Activated naive CD8-positive, alpha-beta T cell treated with anti-CD3 and anti-CD28 coated beads for 36 hours (primary cell): Measurements from ENCODE around the gene OPALIN. TPM values are rescaled to one million over a fixed set of nuclear protein-coding genes. Genes with fewer than 3 reads are reported as not detected.

Source experiments
- DNase-seq: peaks from one replicate; pipeline ENCODE4 v3.0.0; 2021
- H3K27ac Mint-ChIP-seq: one replicate; pipeline ENCODE4 v1.8.0; 2022; ENCODE audit warnings: mild to moderate bottlenecking, moderate library complexity, mixed read lengths
- H3K27me3 Mint-ChIP-seq: one replicate; pipeline ENCODE4 v1.8.0; 2022; ENCODE audit warnings: mild to moderate bottlenecking, mixed read lengths
- H3K36me3 Mint-ChIP-seq: one replicate; pipeline ENCODE4 v1.8.0; 2021; ENCODE audit warnings: mild to moderate bottlenecking, mixed read lengths
- H3K4me1 Mint-ChIP-seq: one replicate; pipeline ENCODE4 v1.8.0; 2021; ENCODE audit warnings: mixed read lengths
- H3K4me3 Mint-ChIP-seq: one replicate; pipeline ENCODE4 v1.8.0; 2022; ENCODE audit warnings: mild to moderate bottlenecking, moderate library complexity, mixed read lengths
- H3K9me3 Mint-ChIP-seq: one replicate; pipeline ENCODE4 v1.8.0; 2022; ENCODE audit warnings: mixed read lengths
- total RNA-seq, 2 experiments: library from RNA; stranded (reverse); gene quantifications; one replicate each; pipeline ENCODE4 v1.2.3, GENCODE V29; 2021

The OPALIN gene
- total RNA-seq = not detected

DNA sequence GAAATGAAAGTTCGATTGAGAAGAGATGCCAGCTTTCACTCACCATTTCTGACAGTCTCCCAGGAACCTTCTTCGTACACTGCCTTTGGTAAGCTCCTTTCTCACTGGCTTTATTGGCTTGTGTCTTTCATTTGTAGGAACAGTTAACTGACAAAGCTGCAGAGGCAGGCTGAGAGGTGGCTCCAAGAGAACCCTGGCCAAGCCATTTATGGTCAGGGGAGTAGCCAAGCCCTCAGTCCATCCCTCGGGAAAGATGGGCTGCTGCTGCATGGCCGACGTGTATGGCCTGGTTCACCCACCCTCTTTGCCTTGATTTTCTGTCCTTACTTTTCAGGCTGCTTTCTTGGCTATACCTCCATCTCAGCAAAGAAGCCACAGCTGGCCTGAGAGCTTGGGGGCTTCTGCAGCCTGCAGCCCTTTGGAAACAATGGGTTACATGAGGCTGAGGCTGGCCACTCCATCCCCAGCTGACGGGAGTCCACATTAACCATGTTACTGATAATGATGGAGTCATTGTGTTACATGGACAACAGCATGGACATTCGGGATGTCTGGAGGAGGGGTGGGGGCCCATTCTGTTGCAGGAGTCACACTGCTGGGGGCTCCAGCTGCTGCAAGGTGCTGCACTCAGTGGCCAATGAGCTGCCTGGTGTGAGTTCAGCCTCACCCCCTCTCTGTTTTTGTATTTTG is at the start of gene OPALIN:
Gene OPALIN (minus strand): TSS at position 152 of the 690 bp plus-strand sequence. CDS start 106 bp downstream, at position 46.
- peaks cover 11% of the 10 kb centered on the region for H3K27me3 Mint-ChIP-seq
- H3K36me3 Mint-ChIP-seq = no peaks in the 10 kb centered on the region
- DNase-seq = no peak
- H3K27ac Mint-ChIP-seq = no peak within 1 kb of the TSS
- no peaks in the 10 kb centered on the region for H3K9me3 Mint-ChIP-seq
- H3K4me3 Mint-ChIP-seq = no peak within 1 kb of the TSS
- H3K4me1 Mint-ChIP-seq = no peaks in the 10 kb centered on the region

- H3K4me3 Mint-ChIP-seq = no peak overlapping the region
- H3K27ac Mint-ChIP-seq = no peak overlapping the region
- H3K4me1 Mint-ChIP-seq = no peaks in the 10 kb centered on the region
- DNase-seq = no peak
- H3K27me3 Mint-ChIP-seq = peaks cover 30% of the 10 kb centered on the region
- no peaks in the 10 kb centered on the region for H3K36me3 Mint-ChIP-seq
- H3K9me3 Mint-ChIP-seq = no peaks in the 10 kb centered on the region
These were observed 49.4 kb upstream of the OPALIN start for GRCh38 chr10:96408201-96408600.

DNA sequence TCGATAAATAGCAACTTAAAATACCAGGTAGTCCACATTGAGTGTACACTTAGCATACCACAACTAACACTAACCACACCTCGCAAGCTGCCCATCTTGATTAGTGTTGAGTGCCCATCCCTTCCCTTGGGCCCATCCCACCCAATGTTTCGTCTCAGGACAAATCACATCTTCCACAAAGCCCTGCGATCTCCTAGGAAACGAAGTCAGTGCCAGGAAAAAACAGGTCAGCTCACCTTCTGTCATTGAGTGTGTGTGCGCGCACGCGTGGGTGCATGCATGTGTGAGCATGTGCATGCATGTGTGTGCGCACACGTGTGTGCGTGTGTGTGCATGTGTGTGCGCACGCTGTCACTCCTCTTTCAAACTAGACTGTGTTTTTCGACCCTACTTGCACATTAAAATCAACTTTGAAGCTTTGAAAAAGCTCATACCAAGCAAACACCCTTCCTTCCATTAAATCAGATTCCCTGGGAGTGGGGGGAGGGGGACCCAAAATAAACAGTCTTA is 48.8 kb upstream of the OPALIN start:
- Mint-ChIP-seq H3K4me3 (no peak overlapping the region), H3K27me3 (peaks cover 28% of the 10 kb centered on the region), H3K27ac (no peak overlapping the region), H3K9me3 (no peaks in the 10 kb centered on the region), H3K4me1 (no peaks in the 10 kb centered on the region), H3K36me3 (no peaks in the 10 kb centered on the region)
- no peak for DNase-seq

GRCh38 chr10:96406091-96406490 is 47.3 kb upstream of the OPALIN start:
- no peak for DNase-seq
- Mint-ChIP-seq H3K36me3 (no peaks in the 10 kb centered on the region), H3K4me3 (no peak overlapping the region), H3K4me1 (no peaks in the 10 kb centered on the region), H3K27me3 (peaks cover 30% of the 10 kb centered on the region), H3K27ac (no peak overlapping the region), H3K9me3 (no peaks in the 10 kb centered on the region)

DNA sequence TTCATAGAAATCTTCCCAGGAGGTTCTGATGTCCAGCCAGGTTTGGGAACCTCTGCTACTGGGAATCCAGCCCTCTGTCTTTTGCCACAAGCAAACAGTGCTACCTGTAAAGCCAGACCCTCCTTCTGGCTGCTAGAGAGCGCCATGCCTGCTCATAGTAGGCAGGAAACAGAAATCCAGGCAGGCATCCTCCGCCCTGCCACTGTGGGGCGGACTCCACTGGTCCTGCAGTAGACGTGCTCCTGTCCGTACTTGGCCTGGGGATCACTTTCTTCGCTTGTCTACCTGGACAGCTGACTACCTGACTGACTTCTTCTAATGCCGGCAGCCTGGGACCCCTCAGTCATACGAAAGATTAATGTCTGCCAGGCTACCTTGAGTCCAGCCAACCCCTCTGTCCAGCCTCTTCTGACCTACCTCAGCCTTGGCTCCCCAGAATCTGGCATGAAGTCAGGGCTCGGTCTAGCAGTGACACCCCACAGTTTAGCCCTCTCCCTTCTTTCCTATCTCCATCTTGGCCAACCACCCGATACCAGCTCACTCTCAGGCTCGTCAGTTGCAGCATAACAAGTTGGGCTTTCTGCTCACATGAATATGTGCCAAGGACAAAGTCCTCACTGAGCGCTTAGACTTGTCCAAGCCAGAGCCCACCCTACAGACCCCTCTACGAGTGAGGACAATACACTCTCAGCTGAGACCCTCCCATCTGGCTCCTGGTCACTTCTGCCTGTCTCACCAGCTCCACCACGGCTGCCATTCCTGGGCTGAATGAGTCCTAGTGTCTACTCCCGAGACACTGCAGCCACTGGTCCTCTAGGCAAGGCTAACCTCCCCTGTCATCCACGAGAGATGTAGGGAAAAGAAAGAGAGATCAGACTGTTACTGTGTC is 43.9 kb upstream of the OPALIN start:
- Mint-ChIP-seq H3K9me3 (no peaks in the 10 kb centered on the region), H3K27ac (no peak overlapping the region), H3K4me3 (no peak overlapping the region), H3K36me3 (no peaks in the 10 kb centered on the region), H3K27me3 (peaks cover 43% of the 10 kb centered on the region), H3K4me1 (no peaks in the 10 kb centered on the region)
- DNase-seq = no peak

DNA sequence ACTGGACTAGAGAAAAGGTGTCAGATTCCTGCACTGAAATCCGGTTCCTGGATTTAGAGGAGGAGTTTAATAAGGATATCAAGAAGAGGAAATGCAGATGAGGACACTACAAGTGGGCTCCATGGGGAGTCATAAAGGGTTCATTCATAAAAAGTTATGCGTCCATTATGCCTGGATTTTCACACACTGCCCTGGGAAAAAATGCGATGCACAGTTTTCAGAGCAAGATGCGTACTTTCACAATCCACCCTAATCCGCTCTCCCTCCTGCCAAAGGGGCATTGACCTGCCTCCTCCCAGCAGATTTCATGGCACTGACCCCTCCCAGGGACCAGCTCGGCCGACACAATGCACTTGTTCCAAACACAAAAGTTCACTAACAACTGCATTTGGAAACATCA is 42.2 kb upstream of the OPALIN start:
- DNase-seq = no peak
- no peaks in the 10 kb centered on the region for H3K9me3 Mint-ChIP-seq
- H3K27ac Mint-ChIP-seq = no peak overlapping the region
- peaks cover 45% of the 10 kb centered on the region for H3K27me3 Mint-ChIP-seq
- H3K4me1 Mint-ChIP-seq = no peaks in the 10 kb centered on the region
- no peaks in the 10 kb centered on the region for H3K36me3 Mint-ChIP-seq
- no peak overlapping the region for H3K4me3 Mint-ChIP-seq

GRCh38 chr10:96400465-96400864 is 41.7 kb upstream of the OPALIN start:
- Mint-ChIP-seq H3K9me3 (no peaks in the 10 kb centered on the region), H3K36me3 (no peaks in the 10 kb centered on the region)

GRCh38 chr10:96397902-96398301 is 39.1 kb upstream of the OPALIN start:
- H3K36me3 Mint-ChIP-seq = no peaks in the 10 kb centered on the region
- peaks cover 36% of the 10 kb centered on the region for H3K27me3 Mint-ChIP-seq
- no peak overlapping the region for H3K4me3 Mint-ChIP-seq

More at GRCh38 chr10:96400465-96400864, 41.7 kb upstream of the OPALIN start:
- Mint-ChIP-seq H3K4me3 (no peak overlapping the region), H3K4me1 (peaks cover 4% of the 10 kb centered on the region), H3K27me3 (peaks cover 42% of the 10 kb centered on the region), H3K27ac (no peak overlapping the region)
- DNase-seq = no peak

DNA sequence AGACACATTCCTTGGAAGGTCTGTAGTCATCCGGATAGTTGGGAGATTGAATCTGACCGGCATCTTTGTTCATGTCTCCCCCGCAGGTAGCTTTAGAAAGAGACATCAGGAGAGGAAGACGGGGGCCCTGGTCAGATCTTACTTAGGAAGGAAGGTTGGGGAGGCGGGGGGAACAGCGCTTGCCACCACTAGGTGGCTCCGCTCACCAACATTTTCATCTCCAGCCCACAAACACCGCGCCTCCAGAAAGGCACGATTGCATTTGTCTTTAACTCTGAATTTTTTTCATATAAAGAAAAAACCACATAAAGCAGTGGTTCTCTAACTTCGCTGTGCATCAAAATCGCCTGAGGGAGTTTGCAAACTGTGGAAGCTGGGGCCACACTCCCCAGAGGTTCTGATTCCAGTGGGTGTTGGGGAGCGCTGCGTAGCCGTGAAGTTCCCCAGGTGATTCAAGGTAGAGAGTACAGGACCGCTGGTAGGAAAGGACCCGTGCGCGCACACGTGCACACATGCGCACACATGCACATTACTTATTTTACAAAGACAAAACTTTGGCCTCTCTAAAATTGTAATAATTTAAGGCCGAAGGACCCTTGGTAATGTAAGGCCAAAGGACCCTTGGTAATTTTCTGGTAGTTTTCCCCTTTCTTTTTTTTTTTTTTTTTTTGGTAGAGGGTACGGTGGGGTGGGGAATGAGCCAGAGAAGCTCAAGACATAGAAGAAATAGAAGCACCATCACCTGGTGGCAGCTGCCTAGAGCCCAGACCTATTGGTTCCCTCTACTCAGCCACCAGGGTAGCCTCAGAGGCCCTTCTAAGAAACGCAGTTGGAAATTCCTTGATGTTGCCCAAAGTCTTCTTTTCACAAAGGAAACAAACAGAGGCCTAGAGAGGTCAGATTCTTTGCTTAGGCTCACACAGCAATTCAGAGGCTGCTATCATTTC is 37.4 kb upstream of the OPALIN start:
- Mint-ChIP-seq H3K4me1 (peaks cover 4% of the 10 kb centered on the region), H3K36me3 (no peaks in the 10 kb centered on the region), H3K9me3 (no peaks in the 10 kb centered on the region), H3K27ac (no peak overlapping the region), H3K27me3 (peaks cover 24% of the 10 kb centered on the region), H3K4me3 (no peak overlapping the region)
- peak; percentile 55 for DNase-seq

More at GRCh38 chr10:96397902-96398301, 39.1 kb upstream of the OPALIN start:
- no peaks in the 10 kb centered on the region for H3K9me3 Mint-ChIP-seq
- no peak overlapping the region for H3K27ac Mint-ChIP-seq
- peaks cover 4% of the 10 kb centered on the region for H3K4me1 Mint-ChIP-seq
- no peak for DNase-seq

DNA sequence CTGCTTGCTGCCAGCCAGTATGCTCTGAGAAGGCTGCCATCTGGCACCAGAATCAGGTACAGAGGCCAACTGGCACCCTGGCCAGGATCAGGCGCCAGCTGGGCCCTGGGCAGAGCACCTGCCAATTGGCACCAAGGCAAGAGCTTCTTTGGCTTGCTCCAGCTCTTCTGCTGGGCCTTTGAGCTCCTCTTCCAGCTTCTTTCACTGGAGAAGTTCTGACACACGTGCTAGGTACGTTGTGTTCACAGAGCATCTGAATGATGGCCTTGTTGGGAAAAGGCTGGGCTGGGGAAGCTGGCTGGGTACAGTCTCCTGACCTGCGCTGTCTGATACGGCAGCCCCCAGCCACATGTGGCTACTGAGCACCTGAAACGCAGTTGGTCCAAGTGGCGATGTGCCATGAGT is 31.7 kb upstream of the OPALIN start:
- Mint-ChIP-seq H3K4me1 (no peaks in the 10 kb centered on the region), H3K4me3 (no peak overlapping the region), H3K27me3 (no peaks in the 10 kb centered on the region), H3K9me3 (no peaks in the 10 kb centered on the region), H3K27ac (no peak overlapping the region), H3K36me3 (no peaks in the 10 kb centered on the region)
- no peak for DNase-seq

DNA sequence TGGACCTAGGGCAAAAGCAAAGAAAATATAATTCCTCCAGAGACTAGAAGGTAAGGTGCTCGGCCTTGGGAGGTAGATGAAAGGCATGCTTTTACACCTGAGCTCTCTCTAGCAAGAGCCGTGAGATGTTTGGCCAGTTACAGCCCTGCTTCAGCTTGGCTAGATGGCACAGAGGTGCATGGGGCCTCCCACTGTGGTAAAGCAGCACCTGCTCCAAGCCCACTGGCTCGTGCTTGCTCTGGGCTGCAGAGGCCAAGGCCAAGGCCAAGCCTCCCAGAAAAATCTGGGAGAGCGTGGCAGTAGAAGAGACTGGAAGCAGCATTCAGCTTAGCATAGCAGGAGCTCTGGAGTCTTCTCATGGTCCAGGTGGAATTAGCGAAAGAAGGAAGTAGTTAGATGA is 31.0 kb upstream of the OPALIN start:
- Mint-ChIP-seq H3K4me1 (no peaks in the 10 kb centered on the region), H3K27me3 (no peaks in the 10 kb centered on the region)

GRCh38 chr10:96387601-96388000 is 28.8 kb upstream of the OPALIN start:
- H3K27ac Mint-ChIP-seq = no peak overlapping the region
- H3K9me3 Mint-ChIP-seq = no peaks in the 10 kb centered on the region
- H3K27me3 Mint-ChIP-seq = no peaks in the 10 kb centered on the region
- no peaks in the 10 kb centered on the region for H3K36me3 Mint-ChIP-seq
- H3K4me1 Mint-ChIP-seq = no peaks in the 10 kb centered on the region
- DNase-seq = no peak
- no peak overlapping the region for H3K4me3 Mint-ChIP-seq

More for the DNA sequence above, 31.0 kb upstream of the OPALIN start:
- Mint-ChIP-seq H3K9me3 (no peaks in the 10 kb centered on the region), H3K4me3 (no peak overlapping the region), H3K36me3 (no peaks in the 10 kb centered on the region), H3K27ac (no peak overlapping the region)
- DNase-seq = no peak

DNA sequence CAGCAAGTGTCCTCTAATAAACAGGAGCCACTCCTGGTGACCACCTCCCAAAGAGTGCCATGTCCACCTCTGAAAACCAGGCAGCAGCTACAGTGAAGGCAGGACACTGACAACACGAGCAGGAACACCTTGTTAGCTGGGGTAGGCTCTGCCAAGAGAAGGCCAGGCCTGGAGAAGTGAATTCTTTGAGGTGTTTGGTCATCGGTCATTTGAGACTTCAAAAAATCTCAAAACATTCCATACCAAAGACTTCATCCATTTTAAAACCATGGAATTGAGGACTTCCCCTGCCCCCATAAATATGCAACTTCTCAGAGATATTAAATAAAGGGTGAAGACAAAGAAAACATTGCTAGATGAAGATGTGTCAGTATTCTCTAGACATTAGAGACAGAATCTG is 28.4 kb upstream of the OPALIN start:
- Mint-ChIP-seq H3K27me3 (no peaks in the 10 kb centered on the region), H3K27ac (no peak overlapping the region), H3K36me3 (no peaks in the 10 kb centered on the region), H3K4me1 (no peaks in the 10 kb centered on the region), H3K4me3 (no peak overlapping the region), H3K9me3 (no peaks in the 10 kb centered on the region)
- no peak for DNase-seq

GRCh38 chr10:96384506-96384905 is 25.7 kb upstream of the OPALIN start:
- no peaks in the 10 kb centered on the region for H3K27me3 Mint-ChIP-seq
- H3K4me3 Mint-ChIP-seq = no peak overlapping the region
- no peaks in the 10 kb centered on the region for H3K4me1 Mint-ChIP-seq
- H3K36me3 Mint-ChIP-seq = no peaks in the 10 kb centered on the region
- no peak for DNase-seq
- no peaks in the 10 kb centered on the region for H3K9me3 Mint-ChIP-seq
- no peak overlapping the region for H3K27ac Mint-ChIP-seq
